ENCODE data around the gene S100A14. TPM values are rescaled to one million over a fixed set of nuclear protein-coding genes. Genes with fewer than 3 reads are reported as not detected.

S100A14 gene
- total RNA-seq, 1 donor from 2014 or later, result not detected

- ATAC-seq (ENCODE audit: low read depth) (no peak), DNase-seq (no peak)
- Mint-ChIP-seq H3K9me3 (no peaks in the 10 kb centered on the region), H3K27me3 (no peaks in the 10 kb centered on the region), H3K27ac (peak overlapping the region; percentile 25), H3K36me3 (ENCODE audit: low read depth) (peaks cover 6% of the 10 kb centered on the region), H3K4me1 (peaks cover 37% of the 10 kb centered on the region), H3K4me3 (no peak overlapping the region)
- CTCF ChIA-PET, result interaction anchor here (0.9 to 3.8 kb wide), 4 partner anchors 41 to 118 kb away, joined by 3 to 38 read pairs (median 4); no protein-coding TSS in a partner anchor
- intact Hi-C loops (cut with micrococcal nuclease), result no loop called here
- POLR2A ChIA-PET, result interaction anchor here (1.0 to 5.5 kb wide), 5 partner anchors 10 to 99 kb away, joined by 3 to 27 read pairs (median 4); partner anchors contain the start of genes INTS3 and S100A2
- TF ChIP-seq, protein P1, sequence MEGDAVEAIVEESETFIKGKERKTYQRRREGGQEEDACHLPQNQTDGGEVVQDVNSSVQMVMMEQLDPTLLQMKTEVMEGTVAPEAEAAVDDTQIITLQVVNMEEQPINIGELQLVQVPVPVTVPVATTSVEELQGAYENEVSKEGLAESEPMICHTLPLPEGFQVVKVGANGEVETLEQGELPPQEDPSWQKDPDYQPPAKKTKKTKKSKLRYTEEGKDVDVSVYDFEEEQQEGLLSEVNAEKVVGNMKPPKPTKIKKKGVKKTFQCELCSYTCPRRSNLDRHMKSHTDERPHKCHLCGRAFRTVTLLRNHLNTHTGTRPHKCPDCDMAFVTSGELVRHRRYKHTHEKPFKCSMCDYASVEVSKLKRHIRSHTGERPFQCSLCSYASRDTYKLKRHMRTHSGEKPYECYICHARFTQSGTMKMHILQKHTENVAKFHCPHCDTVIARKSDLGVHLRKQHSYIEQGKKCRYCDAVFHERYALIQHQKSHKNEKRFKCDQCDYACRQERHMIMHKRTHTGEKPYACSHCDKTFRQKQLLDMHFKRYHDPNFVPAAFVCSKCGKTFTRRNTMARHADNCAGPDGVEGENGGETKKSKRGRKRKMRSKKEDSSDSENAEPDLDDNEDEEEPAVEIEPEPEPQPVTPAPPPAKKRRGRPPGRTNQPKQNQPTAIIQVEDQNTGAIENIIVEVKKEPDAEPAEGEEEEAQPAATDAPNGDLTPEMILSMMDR (IDR thresholded peaks at IDR 0.05), result no peak
Observed at GRCh38 chr1:153628638-153629342, 12.7 kb upstream of the S100A14 start.

GRCh38 chr1:153627715-153628626 is 11.8 kb upstream of the S100A14 start, which contains the start of gene S100A1:
TSS of gene S100A1 (plus strand) at chr1:153628434. CDS start at chr1:153630522, 2,088 bp downstream.
- ChIA-PET CTCF (interaction anchor here (1.0 to 3.8 kb wide), 10 partner anchors 10 to 118 kb away, joined by 3 to 38 read pairs (median 4); partner anchors contain the start of gene S100A6), POLR2A (interaction anchor here (0.9 to 5.5 kb wide), 5 partner anchors 9 to 62 kb away, joined by 3 to 27 read pairs (median 5); partner anchors contain the start of gene S100A2)
- Mint-ChIP-seq H3K36me3 (ENCODE audit: low read depth) (peaks cover 4% of the 10 kb centered on the region), H3K4me1 (peaks cover 32% of the 10 kb centered on the region), H3K4me3 (peak within 1 kb of the TSS; percentile 60), H3K27me3 (no peaks in the 10 kb centered on the region), H3K9me3 (no peaks in the 10 kb centered on the region), H3K27ac (peak within 1 kb of the TSS; percentile 25)
- no peak for DNase-seq
- TF ChIP-seq, protein P1 (IDR thresholded peaks at IDR 0.05), result no peak
- no peak for ATAC-seq (ENCODE audit: low read depth)
- intact Hi-C loops (cut with micrococcal nuclease), result loop anchor here (2.0 kb wide), 1 partner anchor 55 kb away; no protein-coding TSS in a partner anchor

DNA sequence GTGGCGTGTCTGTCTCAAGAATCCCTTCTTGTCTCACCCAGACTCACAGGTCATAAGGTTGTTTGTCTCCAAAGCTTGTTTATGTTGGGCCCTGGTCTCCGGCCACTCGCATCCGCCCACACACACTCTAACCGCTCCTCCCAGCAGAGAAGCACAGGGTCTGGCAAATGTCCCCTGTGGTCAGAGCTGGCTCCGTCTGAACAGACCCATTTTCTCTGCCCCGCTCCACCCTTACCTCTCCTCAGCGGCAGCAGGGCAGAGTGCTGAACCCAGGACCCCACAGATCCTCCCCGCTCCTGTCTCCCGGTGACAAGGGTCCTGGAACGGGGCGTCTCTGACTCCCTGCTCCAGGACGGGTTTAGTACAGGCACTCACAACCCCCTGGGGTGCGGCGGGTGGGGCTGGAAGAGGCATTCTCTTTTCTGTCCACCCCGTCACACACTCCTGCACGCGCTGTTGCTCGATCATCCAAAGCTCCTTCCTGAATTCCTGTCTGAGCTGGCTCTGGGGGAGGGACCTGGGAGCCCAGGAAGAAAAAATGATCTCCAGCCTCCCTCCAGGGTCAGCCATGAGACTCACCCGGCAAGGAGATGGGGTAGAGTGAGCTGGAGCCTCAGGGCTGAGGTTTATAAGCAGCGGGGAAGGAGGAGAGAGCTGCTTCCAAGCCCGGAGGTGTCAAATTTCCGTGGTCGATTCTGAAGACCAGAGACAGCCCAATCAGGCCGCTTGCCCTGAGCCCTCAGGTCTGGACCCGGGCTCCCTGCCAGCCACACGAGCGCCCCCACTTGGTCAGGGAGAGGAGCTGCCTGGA is 11.0 kb upstream of the S100A14 start, which contains the start of gene S100A13:
Gene S100A13 (minus strand): TSS at position 602 of the 811 bp plus-strand sequence. CDS start 1,033 bp downstream, outside the sequence.
- H3K27me3 Mint-ChIP-seq, result no peaks in the 10 kb centered on the region
- no peaks in the 10 kb centered on the region for H3K9me3 Mint-ChIP-seq
- intact Hi-C loops (cut with micrococcal nuclease), result loop anchor here (2.0 kb wide), 1 partner anchor 54 kb away; no protein-coding TSS in a partner anchor
- TF ChIP-seq, protein P1 (IDR thresholded peaks at IDR 0.05), result no peak
- ChIA-PET CTCF (interaction anchor here (1.1 to 3.8 kb wide), 8 partner anchors 10 to 117 kb away, joined by 3 to 38 read pairs (median 4); partner anchors contain the start of gene S100A6), POLR2A (interaction anchor here (0.6 to 5.5 kb wide), 4 partner anchors 18 to 363 kb away, joined by 3 to 27 read pairs (median 6); partner anchors contain the start of gene RPS27)
- ATAC-seq (ENCODE audit: low read depth) (peak; percentile 56), DNase-seq (no peak)
- peak within 1 kb of the TSS; percentile 60 for H3K4me3 Mint-ChIP-seq
- H3K27ac Mint-ChIP-seq, result no peak within 1 kb of the TSS
- peaks cover 32% of the 10 kb centered on the region for H3K4me1 Mint-ChIP-seq
- no peaks in the 10 kb centered on the region for H3K36me3 Mint-ChIP-seq (ENCODE audit: low read depth)

GRCh38 chr1:153626477-153626903 is 10.4 kb upstream of the S100A14 start:
- DNase-seq, result no peak
- Mint-ChIP-seq H3K27me3 (no peaks in the 10 kb centered on the region), H3K4me1 (peaks cover 32% of the 10 kb centered on the region), H3K4me3 (no peak overlapping the region), H3K27ac (no peak overlapping the region), H3K9me3 (no peaks in the 10 kb centered on the region), H3K36me3 (ENCODE audit: low read depth) (no peaks in the 10 kb centered on the region)
- POLR2A ChIA-PET, result interaction anchor here (0.6 to 5.5 kb wide), 3 partner anchors 19 to 364 kb away, joined by 3 to 27 read pairs (median 6); partner anchors contain the start of gene RPS27
- TF ChIP-seq, protein P1 (IDR thresholded peaks at IDR 0.05), result no peak
- ATAC-seq (ENCODE audit: low read depth), result no peak
- CTCF ChIA-PET, result interaction anchor here (1.1 to 3.8 kb wide), 7 partner anchors 9 to 91 kb away, joined by 3 to 38 read pairs (median 4); partner anchors contain the start of gene S100A6
- intact Hi-C loops (cut with micrococcal nuclease), result loop anchor here (2.0 kb wide), 1 partner anchor 54 kb away; no protein-coding TSS in a partner anchor
